ENCODE data around the gene GDA.
A peak's percentile ranks its signal among the peaks of the same experiment; 100 is the strongest.

DNA sequence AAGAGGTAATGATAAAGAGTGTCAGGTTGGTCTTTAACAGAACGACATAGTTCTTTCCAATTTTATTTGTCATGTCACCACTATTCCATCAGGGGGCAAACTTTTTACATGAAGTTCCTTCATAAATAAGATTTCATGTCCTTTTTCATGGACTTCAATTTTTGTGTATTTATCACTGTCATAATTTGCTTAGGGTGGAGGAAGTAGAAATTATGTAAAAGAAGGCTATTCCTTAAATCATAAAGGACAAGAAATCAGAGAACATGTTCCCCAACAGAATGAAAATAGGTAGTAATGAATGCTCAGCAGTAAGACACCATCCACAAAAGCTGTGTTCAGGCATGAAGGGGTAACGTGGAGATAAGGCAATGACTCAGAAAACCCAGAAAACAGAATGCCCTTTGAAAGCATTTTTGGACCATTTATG, 143.0 kb downstream of the GDA start:
- TF ChIP-seq, protein P1, sequence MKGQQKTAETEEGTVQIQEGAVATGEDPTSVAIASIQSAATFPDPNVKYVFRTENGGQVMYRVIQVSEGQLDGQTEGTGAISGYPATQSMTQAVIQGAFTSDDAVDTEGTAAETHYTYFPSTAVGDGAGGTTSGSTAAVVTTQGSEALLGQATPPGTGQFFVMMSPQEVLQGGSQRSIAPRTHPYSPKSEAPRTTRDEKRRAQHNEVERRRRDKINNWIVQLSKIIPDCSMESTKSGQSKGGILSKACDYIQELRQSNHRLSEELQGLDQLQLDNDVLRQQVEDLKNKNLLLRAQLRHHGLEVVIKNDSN (IDR thresholded peaks at IDR 0.05) = no peak
- TF ChIP-seq ZBTB7A (IDR thresholded peaks at IDR 0.05; ENCODE audit: low read depth) (no peak), CREB1 (IDR thresholded peaks at IDR 0.05; ENCODE audit: low read depth) (no peak), YY1 (IDR thresholded peaks at IDR 0.05; ENCODE audit: low read depth) (no peak), TCF12 (IDR thresholded peaks at IDR 0.05; ENCODE audit: low read depth) (no peak), MAX (IDR thresholded peaks at IDR 0.05) (no peak), EGR1 (IDR thresholded peaks at IDR 0.05) (no peak), TAF1 (IDR thresholded peaks at IDR 0.05; ENCODE audit: low read depth) (no peak), CEBPB (IDR thresholded peaks at IDR 0.05) (no peak), RAD21 (IDR thresholded peaks at IDR 0.05; ENCODE audit: low read depth) (peak; percentile 65)
